ENCODE results near the gene LIX1. TPM values are rescaled to one million over a fixed set of nuclear protein-coding genes. Genes with fewer than 3 reads are reported as not detected.

Gene LIX1
- total RNA-seq, 1 donor from 2014 or later: not detected

DNA sequence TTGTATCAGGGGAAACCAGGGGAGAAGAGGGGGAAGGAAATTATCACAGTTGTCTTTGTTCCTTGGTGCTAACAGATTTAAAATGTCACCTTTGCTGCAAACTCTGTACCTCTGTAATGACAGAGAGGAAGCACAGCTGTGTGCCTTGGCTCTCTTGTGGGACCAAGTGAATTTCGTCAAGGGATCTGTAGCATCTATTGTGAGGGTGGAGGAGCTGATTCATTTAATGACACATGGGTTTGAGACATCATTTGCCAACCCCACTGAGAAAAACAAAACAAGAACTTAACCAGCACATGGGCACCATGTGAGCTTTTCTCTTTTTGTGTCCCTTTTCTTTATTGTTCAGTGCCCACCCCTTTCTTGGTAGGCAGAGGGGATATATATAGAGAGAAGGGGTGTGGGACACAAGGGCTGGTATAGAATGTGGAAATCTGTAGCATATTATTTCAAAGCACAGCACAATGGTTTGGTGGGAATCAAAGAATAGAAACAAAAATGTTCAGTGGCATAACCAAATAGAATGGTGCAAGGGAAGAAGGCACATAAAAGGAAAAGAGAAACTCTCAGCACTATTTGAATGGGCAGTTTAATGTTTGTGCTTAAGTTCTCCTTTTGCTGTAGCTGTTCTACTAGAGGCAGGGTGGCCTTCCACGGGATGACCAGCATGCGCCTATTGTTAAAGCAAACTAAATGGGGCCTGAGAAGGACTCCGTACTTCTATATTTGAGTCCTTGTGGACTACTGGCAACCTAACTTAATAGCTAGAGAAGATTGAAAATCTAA is 63.3 kb downstream of the LIX1 start:
- no peaks in the 10 kb centered on the region for H3K4me1 ChIP-seq
- no peak for TF ChIP-seq CTCF (IDR thresholded peaks at IDR 0.05)
- H3K27ac ChIP-seq: no peak overlapping the region
- no peaks in the 10 kb centered on the region for H3K36me3 ChIP-seq
- DNase-seq (ENCODE audit: low spot score in 2 of 2): no peak
- no peaks in the 10 kb centered on the region for H3K9me3 ChIP-seq
- intact Hi-C loops (cut with DNase I): no loop called here
- no peak overlapping the region for H3K4me3 ChIP-seq
- no peaks in the 10 kb centered on the region for H3K27me3 ChIP-seq

GRCh38 chr5:97077246-97077645 is 65.2 kb downstream of the LIX1 start:
- intact Hi-C loops (cut with DNase I): no loop called here
- Histone ChIP-seq H3K36me3 (no peaks in the 10 kb centered on the region), H3K27ac (no peak overlapping the region), H3K9me3 (no peaks in the 10 kb centered on the region), H3K4me3 (no peak overlapping the region), H3K27me3 (no peaks in the 10 kb centered on the region), H3K4me1 (no peaks in the 10 kb centered on the region)
- no peak for TF ChIP-seq CTCF (IDR thresholded peaks at IDR 0.05)
- no peak for DNase-seq (ENCODE audit: low spot score in 2 of 2)

DNA sequence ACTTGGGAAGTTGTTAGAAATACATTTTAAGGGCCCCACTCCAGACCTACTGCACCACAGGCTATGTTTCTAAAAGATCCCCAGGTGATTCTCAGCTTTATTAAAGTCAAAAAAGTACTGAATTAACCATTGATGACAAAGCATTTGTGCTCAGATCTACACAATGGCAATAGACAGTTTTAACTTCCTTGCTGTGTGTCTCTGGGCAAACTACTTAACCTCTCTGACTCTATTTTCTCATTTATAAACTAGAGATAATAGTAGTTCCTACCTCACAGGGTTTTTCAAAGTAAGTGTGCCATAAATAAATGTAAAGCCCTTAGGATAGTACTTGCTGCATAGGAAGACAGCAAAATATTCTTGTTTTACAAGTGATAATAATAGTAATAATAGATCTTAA is 66.3 kb downstream of the LIX1 start:
- intact Hi-C loops (cut with DNase I): no loop called here
- no peaks in the 10 kb centered on the region for H3K9me3 ChIP-seq
- no peak overlapping the region for H3K27ac ChIP-seq
- H3K27me3 ChIP-seq: no peaks in the 10 kb centered on the region
- no peaks in the 10 kb centered on the region for H3K36me3 ChIP-seq
- no peaks in the 10 kb centered on the region for H3K4me1 ChIP-seq
- no peak overlapping the region for H3K4me3 ChIP-seq
- no peak for DNase-seq (ENCODE audit: low spot score in 2 of 2)
- no peak for TF ChIP-seq CTCF (IDR thresholded peaks at IDR 0.05)

GRCh38 chr5:97075649-97076048 is 66.8 kb downstream of the LIX1 start:
- Histone ChIP-seq H3K27ac (no peak overlapping the region), H3K36me3 (no peaks in the 10 kb centered on the region), H3K4me3 (no peak overlapping the region), H3K9me3 (no peaks in the 10 kb centered on the region), H3K27me3 (no peaks in the 10 kb centered on the region), H3K4me1 (no peaks in the 10 kb centered on the region)
- DNase-seq (ENCODE audit: low spot score in 2 of 2): no peak
- intact Hi-C loops (cut with DNase I): no loop called here
- no peak for TF ChIP-seq CTCF (IDR thresholded peaks at IDR 0.05)

DNA sequence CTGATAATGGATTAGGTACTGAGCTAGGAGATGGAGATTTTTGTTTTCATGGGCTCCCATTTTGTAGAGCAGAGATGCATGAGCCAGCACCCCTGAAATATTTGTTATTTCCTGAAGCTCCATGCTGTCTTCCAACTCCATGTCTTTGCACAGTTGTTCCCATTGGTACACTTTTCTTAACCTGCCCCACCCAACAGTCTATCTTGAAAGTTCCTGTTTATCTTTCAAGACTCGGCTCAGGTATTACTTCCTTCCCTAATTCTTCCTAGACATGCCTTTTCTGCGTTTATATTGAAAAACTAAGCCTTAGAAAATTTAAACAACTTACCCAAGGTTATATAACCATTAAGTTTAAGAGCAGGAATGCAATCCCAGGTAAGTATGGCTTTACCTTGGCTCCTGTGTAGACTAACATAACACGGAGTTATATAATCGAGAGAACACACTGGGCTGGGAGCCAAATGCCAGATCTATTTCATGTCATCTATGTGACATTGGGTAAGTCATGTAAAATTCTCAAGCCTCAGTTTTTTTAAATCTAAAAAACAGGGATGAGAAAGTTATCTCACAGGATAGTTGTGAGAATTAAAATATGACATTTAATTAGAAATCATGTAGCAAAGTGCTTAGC is 67.4 kb downstream of the LIX1 start:
- intact Hi-C loops (cut with DNase I): no loop called here
- no peaks in the 10 kb centered on the region for H3K27me3 ChIP-seq
- H3K9me3 ChIP-seq: no peaks in the 10 kb centered on the region
- no peaks in the 10 kb centered on the region for H3K36me3 ChIP-seq
- H3K27ac ChIP-seq: no peak overlapping the region
- no peak for DNase-seq (ENCODE audit: low spot score in 2 of 2)
- H3K4me3 ChIP-seq: no peak overlapping the region
- no peak for TF ChIP-seq CTCF (IDR thresholded peaks at IDR 0.05)
- H3K4me1 ChIP-seq: no peaks in the 10 kb centered on the region

All from ascending aorta (tissue), 2 donors.